HuH-7 (cell line): ENCODE data around the gene GALNT18.
A peak's percentile ranks its signal among the peaks of the same experiment; 100 is the strongest.

ENCODE experiments used
- DNase-seq: peaks from one replicate; pipeline ENCODE4 v3.0.0; 2011; ENCODE audit warnings: low spot score

GALNT18 gene

DNA sequence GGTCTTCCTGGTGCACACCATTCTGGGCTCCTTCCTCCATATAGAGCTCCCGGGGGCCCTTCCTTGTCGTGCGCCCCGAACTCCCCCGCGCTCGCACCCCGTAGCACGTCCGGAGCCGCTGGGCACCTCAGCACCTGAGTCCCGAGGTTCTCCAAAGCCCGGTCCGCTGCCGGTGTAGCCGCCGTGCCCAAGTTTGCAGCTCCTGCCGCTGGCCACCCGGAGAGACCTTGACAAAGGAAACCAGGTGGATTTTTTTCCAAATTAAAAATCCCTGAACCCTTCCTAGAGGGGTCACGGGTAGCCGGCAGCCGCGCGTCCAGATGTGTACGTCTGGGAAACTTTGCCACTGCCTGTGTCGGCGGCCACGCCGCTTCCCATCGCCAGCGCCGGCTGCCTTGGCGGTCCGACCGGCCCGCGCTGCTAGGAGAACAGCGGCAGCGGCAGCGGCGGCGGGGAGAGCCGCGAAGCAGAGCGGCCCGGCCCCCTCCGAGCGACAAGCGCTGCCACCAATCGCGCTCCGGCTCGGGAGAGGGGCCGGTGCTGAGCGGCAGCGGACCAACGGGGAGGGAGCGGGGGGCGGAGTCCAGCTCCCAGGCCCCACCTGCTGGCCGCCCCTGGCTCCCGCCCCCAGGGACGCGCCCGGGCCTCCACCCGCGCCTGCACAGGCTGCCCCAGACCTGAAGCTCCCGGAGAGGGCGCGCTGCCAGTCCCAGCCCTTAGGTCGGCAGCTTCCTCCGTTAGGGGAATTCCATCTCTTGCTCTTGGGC, at the start of gene GALNT18:
GALNT18 (minus strand) TSS at position 433 of the 767 bp plus-strand sequence.
- DNase-seq, result peak; percentile 97

DNA sequence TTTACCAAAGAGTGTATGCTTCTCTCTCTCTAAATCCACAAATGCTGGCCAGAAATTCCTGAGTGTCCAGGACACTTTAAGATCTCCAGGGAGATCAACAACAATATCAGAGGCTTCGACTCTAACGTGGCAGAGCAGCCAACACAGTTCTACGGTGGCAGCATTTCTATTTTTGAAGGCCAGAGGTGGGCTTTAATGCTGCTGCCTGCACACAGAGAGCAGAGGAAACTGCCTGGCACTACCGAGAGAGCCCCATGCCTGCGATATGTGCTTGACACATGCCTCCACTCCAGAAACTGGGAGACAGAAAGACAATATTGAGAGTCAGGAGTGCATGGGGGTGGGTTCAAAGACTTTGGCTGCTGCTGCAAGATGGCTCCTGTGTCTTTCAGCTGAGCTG, 48.8 kb upstream of the GALNT18 start:
- DNase-seq, result no peak

DNA sequence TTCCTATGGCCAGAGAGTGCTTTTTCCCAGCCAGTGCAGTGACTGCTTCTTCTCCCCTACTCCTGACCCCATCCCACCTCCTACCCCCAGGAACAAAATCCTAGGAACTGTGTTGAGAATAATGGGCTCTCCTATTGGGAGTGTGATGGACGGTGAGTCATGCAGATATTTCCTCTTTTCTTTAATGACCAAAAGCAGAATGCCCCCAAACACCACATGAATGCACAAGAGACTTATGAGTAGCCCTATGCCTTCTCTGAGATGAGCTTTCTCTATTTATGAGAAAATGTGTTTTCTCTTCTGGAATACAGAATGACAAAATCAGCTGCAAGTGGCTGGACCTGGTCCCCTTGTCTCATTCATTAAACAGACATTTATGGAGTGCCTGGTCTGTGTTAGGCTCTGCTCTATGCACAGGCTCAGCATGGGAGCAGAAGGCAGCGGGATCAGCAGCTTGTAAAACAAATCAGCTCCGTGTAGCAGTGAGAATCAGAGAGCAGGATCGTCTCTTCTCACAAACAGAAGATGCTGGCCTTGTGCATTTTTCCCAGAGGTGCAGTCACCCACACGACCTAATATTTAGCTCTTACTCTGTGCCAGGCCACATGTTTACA, 47.5 kb upstream of the GALNT18 start:
- DNase-seq, result no peak

DNA sequence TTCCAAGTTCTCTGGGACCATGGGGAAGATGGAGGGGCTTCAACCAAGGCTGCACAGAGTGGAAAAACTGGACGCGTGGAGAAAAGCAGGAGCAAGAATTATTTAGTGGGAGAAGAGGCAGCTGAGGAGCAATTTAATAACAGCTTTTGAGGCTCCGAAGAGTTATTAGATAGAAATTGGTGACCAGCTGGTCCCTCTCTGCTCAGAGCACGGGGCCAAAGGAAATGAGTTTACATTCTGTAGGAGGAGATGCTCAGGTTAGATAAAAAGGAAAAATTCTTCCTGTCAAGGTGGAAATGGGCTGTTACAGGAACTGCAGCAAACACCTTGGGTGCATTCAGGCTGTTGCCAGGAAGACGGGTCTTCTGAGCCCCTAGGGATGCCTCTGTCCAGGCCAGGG, 47.0 kb upstream of the GALNT18 start:
- DNase-seq, result no peak

GRCh38 chr11:11668274-11668673, 46.5 kb upstream of the GALNT18 start:
- DNase-seq, result no peak

GRCh38 chr11:11667056-11667455, 45.3 kb upstream of the GALNT18 start:
- DNase-seq, result no peak

GRCh38 chr11:11665407-11665806, 43.6 kb upstream of the GALNT18 start:
- no peak for DNase-seq

DNA sequence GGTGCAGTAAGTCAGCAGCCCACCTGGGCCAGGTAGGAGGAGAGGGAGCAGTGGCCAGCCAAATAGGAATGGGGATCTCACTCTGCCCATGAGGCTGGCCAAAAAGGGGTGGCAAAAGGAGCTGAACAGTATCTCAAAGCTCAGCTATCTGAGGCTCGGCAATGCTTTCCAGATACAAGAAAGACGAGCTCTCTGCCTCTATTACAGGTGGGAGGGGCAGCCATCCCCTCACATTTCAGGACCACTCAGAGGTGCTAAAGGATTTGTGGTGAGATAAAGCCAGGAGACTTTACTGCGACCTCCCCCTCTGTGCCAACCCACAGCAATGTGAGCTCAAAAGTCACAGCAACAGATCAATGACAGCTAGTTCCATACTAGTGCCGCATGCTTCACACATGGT, 42.1 kb upstream of the GALNT18 start:
- no peak for DNase-seq

- DNase-seq, result no peak
Observed at GRCh38 chr11:11662578-11662977, 40.8 kb upstream of the GALNT18 start.

- DNase-seq, result no peak
Observed at GRCh38 chr11:11661326-11662040, 39.7 kb upstream of the GALNT18 start.

- no peak for DNase-seq
Observed at GRCh38 chr11:11660363-11660740, 38.5 kb upstream of the GALNT18 start.

DNA sequence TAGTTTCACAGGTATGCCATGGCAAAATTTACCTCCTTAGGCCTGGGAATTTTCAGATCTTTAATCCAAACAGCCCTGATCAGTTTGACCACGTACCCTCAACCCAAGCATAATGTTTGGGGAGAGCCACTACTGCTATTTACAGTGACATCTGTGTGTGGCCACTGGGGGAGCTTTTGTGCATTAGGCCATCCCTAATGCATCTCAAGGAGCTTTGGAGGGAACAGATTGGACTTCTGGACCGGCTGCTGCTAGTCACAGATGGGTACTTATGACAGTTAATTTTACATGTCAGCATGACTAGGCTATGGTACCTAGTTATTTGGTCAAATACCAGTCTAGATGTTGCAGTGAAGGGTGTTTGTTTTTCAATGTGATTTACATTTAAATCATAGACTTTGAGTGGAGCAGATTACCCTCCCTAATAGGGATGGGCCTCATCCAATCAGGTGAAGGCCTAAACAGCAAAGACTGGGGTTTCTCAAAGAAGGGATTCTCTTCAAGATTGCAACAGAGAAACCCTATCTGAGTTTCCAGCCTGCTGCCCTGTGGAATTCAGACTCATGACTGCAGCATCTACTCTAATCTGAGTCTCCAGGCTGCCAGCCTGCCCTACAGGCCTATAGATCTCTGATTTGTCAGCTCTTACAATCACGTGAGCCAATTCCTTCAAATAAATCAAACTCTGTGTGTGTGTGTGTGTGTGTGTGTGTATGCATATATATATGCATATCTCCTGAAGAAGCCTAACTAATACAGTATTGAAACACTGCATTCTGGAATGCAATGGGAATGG, 38.0 kb upstream of the GALNT18 start:
- DNase-seq, result peak; percentile 4

DNA sequence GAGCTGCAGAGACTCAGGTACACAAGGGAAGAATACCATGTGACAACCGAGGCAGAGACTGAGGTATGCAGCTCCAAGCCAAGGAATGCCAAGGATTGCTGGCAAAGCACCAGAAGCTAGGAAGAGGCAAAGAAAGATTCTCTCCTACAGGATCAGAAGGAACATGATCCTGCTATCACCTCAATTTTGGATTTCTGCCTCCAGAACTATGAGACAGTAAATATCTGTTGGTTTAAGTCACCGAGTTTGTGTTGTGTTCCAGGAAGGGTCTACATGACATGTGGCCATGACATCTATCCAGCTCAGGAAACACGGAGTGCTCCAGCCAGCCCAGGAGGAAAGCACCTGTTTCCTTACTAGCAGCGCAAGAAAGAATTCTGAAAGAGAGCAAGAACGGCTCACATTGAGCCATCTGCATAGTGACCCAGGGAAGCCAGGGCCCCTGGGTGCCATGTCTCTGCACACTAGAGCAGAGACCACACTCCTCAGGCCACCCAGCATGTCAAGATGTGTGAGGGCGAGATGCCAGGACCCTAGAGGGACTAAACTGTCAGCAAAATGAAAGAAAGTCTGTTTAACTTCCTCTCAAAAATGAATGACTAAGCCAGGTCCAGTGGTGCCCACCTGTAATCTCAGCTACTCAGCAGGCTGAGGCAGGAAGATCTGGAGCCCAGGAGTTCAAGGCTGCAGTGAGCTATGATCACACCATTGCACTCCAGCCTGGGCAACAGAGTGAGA, 35.6 kb upstream of the GALNT18 start:
- no peak for DNase-seq

DNA sequence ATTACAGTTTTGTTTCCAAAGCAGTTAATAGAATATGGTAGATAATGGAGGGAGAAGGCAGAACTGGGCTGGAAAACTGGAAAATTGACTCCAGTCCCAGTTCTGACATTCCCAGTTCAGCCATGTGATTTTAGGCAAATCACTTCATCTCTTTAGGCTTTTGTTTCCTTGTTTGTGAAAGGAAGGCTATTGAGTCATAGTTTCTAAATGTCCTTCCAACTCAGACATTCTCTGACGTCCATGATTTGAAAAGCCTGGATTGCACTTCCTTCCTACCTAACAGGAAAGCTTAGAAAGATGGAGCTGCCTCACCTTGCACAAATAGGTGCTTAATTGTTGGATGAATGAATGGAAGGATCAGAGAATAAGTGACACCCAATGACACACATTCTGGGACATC, 19.8 kb upstream of the GALNT18 start:
- no peak for DNase-seq

- DNase-seq, result no peak
Observed at GRCh38 chr11:11640996-11641395, 19.2 kb upstream of the GALNT18 start.

DNA sequence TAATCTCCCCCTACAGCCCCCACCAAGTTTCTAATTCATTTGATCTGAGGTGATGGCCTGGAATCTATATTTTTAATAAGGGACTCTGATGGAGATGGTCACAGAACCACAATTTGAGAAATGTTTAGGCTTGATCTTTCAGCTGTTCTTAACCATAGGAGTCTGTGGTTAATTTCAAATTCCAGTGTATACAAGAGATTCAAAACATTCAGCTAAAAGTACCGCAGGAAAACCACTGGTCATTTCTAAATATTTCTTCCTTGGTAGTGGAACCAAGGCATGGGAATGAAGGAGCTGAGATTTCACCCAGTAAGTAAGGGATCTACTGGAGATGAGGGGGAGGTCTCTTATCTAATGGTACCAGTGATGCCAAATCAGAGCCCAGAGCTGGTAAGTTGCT, 18.3 kb upstream of the GALNT18 start:
- no peak for DNase-seq

- DNase-seq, result no peak
Observed at GRCh38 chr11:11636671-11637070, 14.9 kb upstream of the GALNT18 start.

GRCh38 chr11:11635443-11635842, 13.6 kb upstream of the GALNT18 start:
- no peak for DNase-seq

GRCh38 chr11:11629368-11629767, 7.6 kb upstream of the GALNT18 start:
- no peak for DNase-seq

- DNase-seq, result no peak
Observed at GRCh38 chr11:11628651-11629050, 6.8 kb upstream of the GALNT18 start.

- DNase-seq, result no peak
Observed at GRCh38 chr11:11626128-11626527, 4.3 kb upstream of the GALNT18 start.

GRCh38 chr11:11624926-11625325, 3.1 kb upstream of the GALNT18 start:
- no peak for DNase-seq
